Parathyroid adenoma (tissue), 2 donors: ENCODE data around the gene SLC37A4.

ENCODE experiments used
- H2AFZ ChIP-seq: fragments of 300-600 bp; sonication (generic); one replicate; pipeline ENCODE4 v1.7.0; 2017; ENCODE audit warnings: antibody characterized with exemption, mild to moderate bottlenecking
- H3K27ac ChIP-seq: fragments of 300-600 bp; sonication (generic); one replicate; pipeline ENCODE4 v1.7.0; 2017
- H3K27me3 ChIP-seq: fragments of 300-600 bp; sonication (generic); one replicate; pipeline ENCODE4 v1.7.0; 2017; ENCODE audit warnings: low read length; ENCODE audit not compliant: control insufficient read depth, insufficient read depth
- H3K36me3 ChIP-seq: fragments of 300-600 bp; sonication (generic); one replicate; pipeline ENCODE4 v1.7.0; 2017; ENCODE audit warnings: low read length; ENCODE audit not compliant: control insufficient read depth, insufficient read depth
- H3K4me1 ChIP-seq: fragments of 300-600 bp; sonication (generic); one replicate; pipeline ENCODE4 v1.7.0; 2017; ENCODE audit warnings: control low read depth
- H3K4me2 ChIP-seq: fragments of 300-600 bp; sonication (generic); one replicate; pipeline ENCODE4 v1.7.0; 2017; ENCODE audit warnings: low read length
- H3K4me3 ChIP-seq: fragments of 300-600 bp; sonication (generic); one replicate; pipeline ENCODE4 v1.7.0; 2017; ENCODE audit warnings: low read depth, low read length
- H3K79me2 ChIP-seq: fragments of 300-600 bp; sonication (generic); one replicate; pipeline ENCODE4 v1.7.0; 2017; ENCODE audit warnings: control low read depth
- H3K9ac ChIP-seq: fragments of 300-600 bp; sonication (generic); one replicate; pipeline ENCODE4 v1.7.0; 2017; ENCODE audit warnings: mild to moderate bottlenecking
- H3K9me3 ChIP-seq: fragments of 300-600 bp; sonication (generic); one replicate; pipeline ENCODE4 v1.7.0; 2017; ENCODE audit warnings: low read length; ENCODE audit not compliant: control insufficient read depth
- CTCF ChIP-seq: fragments of 300-600 bp; sonication (generic); IDR thresholded peaks from one replicate; pipeline ENCODE4 v1.7.0; 2017; ENCODE audit warnings: antibody characterized with exemption, mild to moderate bottlenecking
- donor health status: primary hyperparathyroidism.

SLC37A4 gene

GRCh38 chr11:119051440-119052162, 20.9 kb upstream of the SLC37A4 start:
- H2AFZ ChIP-seq, result no peak overlapping the region
- H3K36me3 ChIP-seq, result no peaks in the 10 kb centered on the region
- no peak overlapping the region for H3K9ac ChIP-seq
- no peak overlapping the region for H3K4me2 ChIP-seq
- H3K27me3 ChIP-seq, result no peaks in the 10 kb centered on the region
- TF ChIP-seq CTCF, result no peak
- no peak overlapping the region for H3K27ac ChIP-seq
- H3K9me3 ChIP-seq, result no peaks in the 10 kb centered on the region
- no peak overlapping the region for H3K4me3 ChIP-seq
- H3K4me1 ChIP-seq, result peaks cover 3% of the 10 kb centered on the region
- H3K79me2 ChIP-seq, result no peaks in the 10 kb centered on the region

DNA sequence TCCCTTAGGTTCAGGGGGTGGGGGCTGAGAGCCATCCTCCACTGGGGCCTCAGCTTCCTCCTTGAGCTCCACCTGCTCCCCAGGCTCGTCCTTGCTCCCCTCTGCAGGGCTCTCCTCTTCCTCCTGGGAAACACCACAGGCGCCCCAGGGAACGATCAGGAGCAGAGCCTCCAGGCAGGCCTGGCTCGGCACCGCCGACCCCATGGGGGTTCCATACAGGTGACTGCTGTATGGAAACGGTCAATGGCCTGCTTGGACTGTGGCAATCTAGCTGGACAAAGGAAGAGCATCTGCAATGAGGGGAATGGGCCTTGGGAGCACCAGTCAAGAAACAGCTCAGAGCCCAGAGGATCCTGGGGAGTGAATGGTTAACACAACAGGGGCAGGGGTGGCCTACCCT, 18.4 kb upstream of the SLC37A4 start:
- Histone ChIP-seq H3K36me3 (no peaks in the 10 kb centered on the region), H3K4me2 (no peak overlapping the region), H2AFZ (no peak overlapping the region), H3K9ac (no peak overlapping the region), H3K4me3 (no peak overlapping the region), H3K4me1 (no peaks in the 10 kb centered on the region), H3K27ac (no peak overlapping the region), H3K27me3 (no peaks in the 10 kb centered on the region), H3K9me3 (no peaks in the 10 kb centered on the region), H3K79me2 (no peaks in the 10 kb centered on the region)
- TF ChIP-seq CTCF, result no peak

GRCh38 chr11:119048644-119049043, 18.0 kb upstream of the SLC37A4 start:
- no peaks in the 10 kb centered on the region for H3K36me3 ChIP-seq
- H3K27ac ChIP-seq, result no peak overlapping the region
- H3K9me3 ChIP-seq, result no peaks in the 10 kb centered on the region
- no peak overlapping the region for H3K9ac ChIP-seq
- H2AFZ ChIP-seq, result no peak overlapping the region
- H3K4me3 ChIP-seq, result no peak overlapping the region
- no peaks in the 10 kb centered on the region for H3K27me3 ChIP-seq
- no peaks in the 10 kb centered on the region for H3K79me2 ChIP-seq
- no peaks in the 10 kb centered on the region for H3K4me1 ChIP-seq
- H3K4me2 ChIP-seq, result no peak overlapping the region
- no peak for TF ChIP-seq CTCF

- Histone ChIP-seq H3K27me3 (no peaks in the 10 kb centered on the region), H3K4me1 (no peaks in the 10 kb centered on the region), H2AFZ (no peak overlapping the region), H3K79me2 (no peaks in the 10 kb centered on the region), H3K27ac (no peak overlapping the region), H3K9ac (no peak overlapping the region), H3K9me3 (no peaks in the 10 kb centered on the region), H3K4me3 (no peak overlapping the region), H3K4me2 (no peak overlapping the region), H3K36me3 (no peaks in the 10 kb centered on the region)
- TF ChIP-seq CTCF, result no peak
Observed at GRCh38 chr11:119047205-119047604, 16.5 kb upstream of the SLC37A4 start.

DNA sequence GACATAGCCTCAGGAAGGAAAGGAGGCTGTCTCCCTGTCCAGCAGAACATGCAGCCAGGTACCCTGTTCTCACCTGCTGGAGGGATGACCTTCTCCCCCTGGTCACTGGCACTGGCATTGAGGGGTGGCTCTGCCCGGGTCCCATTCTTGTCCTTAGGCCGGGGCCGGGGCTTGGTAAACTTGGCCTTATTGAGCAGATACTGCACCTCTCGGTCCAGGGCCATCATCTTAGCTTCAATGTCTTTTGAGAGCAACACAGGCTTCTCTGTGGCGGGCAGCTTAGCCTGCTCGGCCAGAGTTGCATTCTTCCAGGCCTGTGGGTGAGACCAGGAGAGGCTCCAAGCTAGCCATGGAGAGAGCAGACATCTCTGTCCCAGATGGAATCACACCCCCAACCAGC, 15.8 kb upstream of the SLC37A4 start:
- no peak overlapping the region for H3K4me2 ChIP-seq
- H3K27ac ChIP-seq, result no peak overlapping the region
- no peak for TF ChIP-seq CTCF
- H3K79me2 ChIP-seq, result no peaks in the 10 kb centered on the region
- no peaks in the 10 kb centered on the region for H3K4me1 ChIP-seq
- H3K36me3 ChIP-seq, result no peaks in the 10 kb centered on the region
- no peak overlapping the region for H3K9ac ChIP-seq
- H3K27me3 ChIP-seq, result no peaks in the 10 kb centered on the region
- H3K4me3 ChIP-seq, result no peak overlapping the region
- no peaks in the 10 kb centered on the region for H3K9me3 ChIP-seq
- no peak overlapping the region for H2AFZ ChIP-seq
